GM23338 (cell line): ENCODE results near the gene CLK3.

Source experiments
- CTCF ChIP-seq, 2 experiments: fragments of 200-600 bp in 1 of 2; sonication (generic) in 1 of 2; conservative IDR thresholded peaks; 2 replicates each; pipeline versions ENCODE4 v1.5.1 to v1.6.1; 2016 to 2017; ENCODE audit warnings: antibody characterized with exemption in 2 of 2, low read depth in 2 of 2, mild to moderate bottlenecking in 2 of 2, moderate library complexity in 1 of 2
- EZH2 ChIP-seq: fragments of 200-600 bp; sonication (generic); IDR thresholded peaks from one replicate; pipeline ENCODE4 v1.8.0; 2017; ENCODE audit warnings: antibody characterized with exemption, mild to moderate bottlenecking, low read depth; ENCODE audit not compliant: unreplicated experiment
- JUNB ChIP-seq: IDR thresholded peaks from one replicate; pipeline ENCODE4 v1.6.1; 2016; ENCODE audit warnings: antibody characterized with exemption; ENCODE audit not compliant: unreplicated experiment
- POLR2AphosphoS5 ChIP-seq: IDR thresholded peaks from 2 replicates; pipeline ENCODE4 v1.6.1; 2016; ENCODE audit warnings: antibody characterized with exemption, low read depth
- REST ChIP-seq: IDR thresholded peaks from one replicate; pipeline ENCODE4 v1.6.1; 2018; ENCODE audit warnings: antibody characterized with exemption; ENCODE audit not compliant: unreplicated experiment

GRCh38 chr15:74651242-74651741 lies 35.7 kb downstream of the CLK3 start:
- TF ChIP-seq CTCF (conservative IDR thresholded peaks at IDR 0.05; ENCODE audit: low read depth in 2 of 2) = no peak
- no peak for TF ChIP-seq EZH2
- TF ChIP-seq REST = no peak
- no peak for TF ChIP-seq JUNB
- TF ChIP-seq POLR2AphosphoS5 = no peak
